PC-9 (cell line): ENCODE measurements around the gene PCP4.

Experiments used
- EZH2 ChIP-seq: fragments of 200-600 bp; sonication (generic); IDR thresholded peaks from 2 replicates; pipeline ENCODE4 v1.8.0; 2017; ENCODE audit warnings: antibody characterized with exemption, low read depth
- TF ChIP-seq, protein P1 (sequence below): fragments of 200-600 bp; sonication (generic); conservative IDR thresholded peaks from 2 replicates; pipeline ENCODE4 v1.6.1; 2017; ENCODE audit warnings: mixed run types, antibody characterized with exemption, mild to moderate bottlenecking, moderate library complexity

DNA sequence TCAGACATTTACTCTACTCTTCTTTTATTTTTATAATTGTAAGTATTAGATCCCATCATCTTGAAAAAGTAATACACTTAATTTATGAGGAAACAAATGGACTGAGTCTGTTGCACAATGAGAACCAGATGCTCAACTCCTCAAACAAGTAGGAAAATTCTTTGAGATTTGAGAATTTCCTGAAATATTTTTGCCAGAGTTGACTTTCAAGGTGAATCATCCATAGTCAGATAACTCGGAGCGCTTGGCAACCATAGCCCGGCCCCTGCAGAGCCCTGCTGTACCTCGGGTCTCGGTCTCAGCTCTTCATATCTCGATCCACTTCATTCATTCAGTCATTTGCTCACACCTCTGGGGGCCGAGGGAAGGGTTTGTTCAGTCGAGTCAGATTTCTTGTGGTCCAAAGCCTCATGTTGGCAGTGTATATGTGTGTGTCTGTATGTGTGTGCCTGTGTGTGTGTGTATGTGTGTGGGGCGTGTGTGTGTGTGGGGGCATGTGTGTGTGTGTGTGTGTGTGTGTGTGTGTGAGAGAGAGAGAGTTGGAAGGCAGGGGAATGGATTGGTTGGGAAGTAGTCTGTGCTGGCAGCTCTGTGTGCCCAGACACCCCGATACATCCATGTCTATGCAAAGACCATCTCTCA, 18.1 kb upstream of the PCP4 start:
- TF ChIP-seq, protein P1, sequence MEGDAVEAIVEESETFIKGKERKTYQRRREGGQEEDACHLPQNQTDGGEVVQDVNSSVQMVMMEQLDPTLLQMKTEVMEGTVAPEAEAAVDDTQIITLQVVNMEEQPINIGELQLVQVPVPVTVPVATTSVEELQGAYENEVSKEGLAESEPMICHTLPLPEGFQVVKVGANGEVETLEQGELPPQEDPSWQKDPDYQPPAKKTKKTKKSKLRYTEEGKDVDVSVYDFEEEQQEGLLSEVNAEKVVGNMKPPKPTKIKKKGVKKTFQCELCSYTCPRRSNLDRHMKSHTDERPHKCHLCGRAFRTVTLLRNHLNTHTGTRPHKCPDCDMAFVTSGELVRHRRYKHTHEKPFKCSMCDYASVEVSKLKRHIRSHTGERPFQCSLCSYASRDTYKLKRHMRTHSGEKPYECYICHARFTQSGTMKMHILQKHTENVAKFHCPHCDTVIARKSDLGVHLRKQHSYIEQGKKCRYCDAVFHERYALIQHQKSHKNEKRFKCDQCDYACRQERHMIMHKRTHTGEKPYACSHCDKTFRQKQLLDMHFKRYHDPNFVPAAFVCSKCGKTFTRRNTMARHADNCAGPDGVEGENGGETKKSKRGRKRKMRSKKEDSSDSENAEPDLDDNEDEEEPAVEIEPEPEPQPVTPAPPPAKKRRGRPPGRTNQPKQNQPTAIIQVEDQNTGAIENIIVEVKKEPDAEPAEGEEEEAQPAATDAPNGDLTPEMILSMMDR: no peak
- no peak for TF ChIP-seq EZH2
